MM.1S (cell line): ENCODE results near the gene NINL.

Experiments
- DNase-seq: peaks from one replicate; pipeline ENCODE4 v3.0.0-alpha.2; 2015
- H2AFZ ChIP-seq: fragments of 300-600 bp; sonication (generic); 2 replicates; pipeline ENCODE4 v1.6.0; 2016; ENCODE audit warnings: antibody characterized with exemption, low read length
- H3F3A ChIP-seq: fragments of 300-600 bp; sonication (generic); 2 replicates; pipeline ENCODE4 v1.6.1; 2016; ENCODE audit warnings: mild to moderate bottlenecking, antibody characterized with exemption, low read length, moderate library complexity, mixed read lengths; ENCODE audit not compliant: insufficient read depth
- H3K27ac ChIP-seq: fragments of 300-600 bp; sonication (generic); 2 replicates; pipeline ENCODE4 v1.5.1; 2016; ENCODE audit warnings: mild to moderate bottlenecking, low read length
- H3K27me3 ChIP-seq: fragments of 300-600 bp; sonication (generic); replicated peaks from 2 replicates; pipeline ENCODE4 v1.6.0; 2016; ENCODE audit warnings: low read length; ENCODE audit not compliant: insufficient read depth
- H3K36me3 ChIP-seq: fragments of 300-600 bp; sonication (generic); replicated peaks from 2 replicates; pipeline ENCODE4 v1.6.1; 2016; ENCODE audit warnings: mild to moderate bottlenecking, low read length, mixed read lengths; ENCODE audit not compliant: insufficient read depth
- H3K4me1 ChIP-seq: fragments of 300-600 bp; sonication (generic); 2 replicates; pipeline ENCODE4 v1.6.1; 2016; ENCODE audit warnings: low read length, mixed read lengths
- H3K4me2 ChIP-seq: fragments of 300-600 bp; sonication (generic); 2 replicates; pipeline ENCODE4 v1.6.0; 2016; ENCODE audit warnings: low read depth, low read length
- H3K4me3 ChIP-seq: fragments of 300-600 bp; sonication (generic); 2 replicates; pipeline ENCODE4 v1.5.1; 2016; ENCODE audit warnings: low read length, mixed read lengths
- H3K79me2 ChIP-seq: fragments of 300-600 bp; sonication (generic); 2 replicates; pipeline ENCODE4 v1.6.1; 2016; ENCODE audit warnings: mixed run types, low read length, mixed read lengths
- H3K9ac ChIP-seq: fragments of 300-600 bp; sonication (generic); 2 replicates; pipeline ENCODE4 v1.6.1; 2016; ENCODE audit warnings: low read length, mixed read lengths
- H3K9me2 ChIP-seq: fragments of 300-600 bp; sonication (generic); replicated peaks from 2 replicates; pipeline ENCODE4 v1.6.1; 2016; ENCODE audit warnings: mild to moderate bottlenecking, low read length, mixed read lengths; ENCODE audit not compliant: insufficient read depth
- H3K9me3 ChIP-seq: fragments of 300-600 bp; sonication (generic); replicated peaks from 2 replicates; pipeline ENCODE4 v1.6.1; 2016; ENCODE audit warnings: mild to moderate bottlenecking, low read length, mixed read lengths; ENCODE audit not compliant: insufficient read depth
- H4K20me1 ChIP-seq: fragments of 300-600 bp; sonication (generic); 2 replicates; pipeline ENCODE4 v1.6.1; 2016; ENCODE audit warnings: mild to moderate bottlenecking, low read length, moderate library complexity, mixed read lengths; ENCODE audit not compliant: insufficient read depth
- EZH2 ChIP-seq: fragments of 300-600 bp; sonication (generic); optimal IDR thresholded peaks from 2 replicates; pipeline ENCODE3; 2017; ENCODE audit warnings: low read depth, mild to moderate bottlenecking, antibody characterized with exemption, low read length, mixed read lengths
- EZH2phosphoT487 ChIP-seq: fragments of 300-600 bp; sonication (generic); IDR thresholded peaks from 2 replicates; pipeline ENCODE4 v1.6.1; 2018; ENCODE audit warnings: antibody characterized with exemption, low read length
- TF ChIP-seq, protein P1 (sequence below): fragments of 300-600 bp; sonication (generic); IDR thresholded peaks from 2 replicates; pipeline ENCODE4 v1.5.1; 2016; ENCODE audit warnings: antibody characterized with exemption, low read length, mixed read lengths

The NINL gene

GRCh38 chr20:25500880-25501351, 84.4 kb downstream of the NINL start:
- H2AFZ ChIP-seq = no peak overlapping the region
- no peaks in the 10 kb centered on the region for H3F3A ChIP-seq
- H3K4me1 ChIP-seq = no peaks in the 10 kb centered on the region
- H3K9me3 ChIP-seq = no peaks in the 10 kb centered on the region
- H3K9ac ChIP-seq = no peak overlapping the region
- H3K4me3 ChIP-seq = no peak overlapping the region
- TF ChIP-seq EZH2 (no peak), EZH2phosphoT487 (no peak)
- TF ChIP-seq, protein P1, sequence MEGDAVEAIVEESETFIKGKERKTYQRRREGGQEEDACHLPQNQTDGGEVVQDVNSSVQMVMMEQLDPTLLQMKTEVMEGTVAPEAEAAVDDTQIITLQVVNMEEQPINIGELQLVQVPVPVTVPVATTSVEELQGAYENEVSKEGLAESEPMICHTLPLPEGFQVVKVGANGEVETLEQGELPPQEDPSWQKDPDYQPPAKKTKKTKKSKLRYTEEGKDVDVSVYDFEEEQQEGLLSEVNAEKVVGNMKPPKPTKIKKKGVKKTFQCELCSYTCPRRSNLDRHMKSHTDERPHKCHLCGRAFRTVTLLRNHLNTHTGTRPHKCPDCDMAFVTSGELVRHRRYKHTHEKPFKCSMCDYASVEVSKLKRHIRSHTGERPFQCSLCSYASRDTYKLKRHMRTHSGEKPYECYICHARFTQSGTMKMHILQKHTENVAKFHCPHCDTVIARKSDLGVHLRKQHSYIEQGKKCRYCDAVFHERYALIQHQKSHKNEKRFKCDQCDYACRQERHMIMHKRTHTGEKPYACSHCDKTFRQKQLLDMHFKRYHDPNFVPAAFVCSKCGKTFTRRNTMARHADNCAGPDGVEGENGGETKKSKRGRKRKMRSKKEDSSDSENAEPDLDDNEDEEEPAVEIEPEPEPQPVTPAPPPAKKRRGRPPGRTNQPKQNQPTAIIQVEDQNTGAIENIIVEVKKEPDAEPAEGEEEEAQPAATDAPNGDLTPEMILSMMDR = no peak
- no peaks in the 10 kb centered on the region for H3K36me3 ChIP-seq
- no peak for DNase-seq
- H3K4me2 ChIP-seq = no peak overlapping the region
- no peak overlapping the region for H3K27ac ChIP-seq
- H3K79me2 ChIP-seq = no peaks in the 10 kb centered on the region
- H4K20me1 ChIP-seq = no peaks in the 10 kb centered on the region
- H3K27me3 ChIP-seq = no peaks in the 10 kb centered on the region
- no peaks in the 10 kb centered on the region for H3K9me2 ChIP-seq

DNA sequence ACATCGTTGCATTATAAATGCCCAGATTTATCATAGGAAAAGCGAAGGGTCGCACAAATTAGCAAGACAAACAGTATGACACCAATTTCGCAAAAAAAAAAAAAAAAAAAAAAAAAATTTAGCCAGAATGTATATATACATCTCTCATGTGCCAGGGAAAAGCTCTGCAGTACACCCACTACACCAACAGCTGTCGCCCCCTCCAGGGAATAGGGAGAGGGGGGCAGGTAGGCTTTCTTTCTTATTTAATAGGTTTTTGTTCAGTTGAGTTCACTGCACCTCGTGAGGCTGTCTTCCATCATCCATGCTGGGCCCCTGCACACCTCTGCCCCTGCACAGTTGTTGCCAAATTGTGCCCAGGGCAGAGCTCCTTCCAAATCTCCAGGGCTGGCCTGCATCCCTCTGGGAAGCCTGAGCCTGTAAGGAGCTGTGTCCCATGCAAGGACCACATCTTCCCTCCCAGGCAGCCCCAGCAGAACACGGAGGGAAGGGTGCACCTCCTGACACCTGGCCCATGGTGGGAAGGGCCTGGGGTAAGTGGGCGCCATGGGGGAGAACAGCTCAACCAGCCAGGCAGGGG, 85.4 kb downstream of the NINL start:
- Histone ChIP-seq H3K4me1 (no peaks in the 10 kb centered on the region), H3K9me3 (no peaks in the 10 kb centered on the region), H3K9ac (no peak overlapping the region), H3K27ac (no peak overlapping the region), H3K4me2 (no peak overlapping the region), H3K79me2 (no peaks in the 10 kb centered on the region), H3F3A (no peaks in the 10 kb centered on the region), H3K27me3 (no peaks in the 10 kb centered on the region), H2AFZ (no peak overlapping the region), H4K20me1 (no peaks in the 10 kb centered on the region), H3K36me3 (no peaks in the 10 kb centered on the region), H3K4me3 (no peak overlapping the region), H3K9me2 (no peaks in the 10 kb centered on the region)
- TF ChIP-seq EZH2phosphoT487 (no peak), EZH2 (no peak)
- TF ChIP-seq, protein P1 = no peak
- DNase-seq = no peak

DNA sequence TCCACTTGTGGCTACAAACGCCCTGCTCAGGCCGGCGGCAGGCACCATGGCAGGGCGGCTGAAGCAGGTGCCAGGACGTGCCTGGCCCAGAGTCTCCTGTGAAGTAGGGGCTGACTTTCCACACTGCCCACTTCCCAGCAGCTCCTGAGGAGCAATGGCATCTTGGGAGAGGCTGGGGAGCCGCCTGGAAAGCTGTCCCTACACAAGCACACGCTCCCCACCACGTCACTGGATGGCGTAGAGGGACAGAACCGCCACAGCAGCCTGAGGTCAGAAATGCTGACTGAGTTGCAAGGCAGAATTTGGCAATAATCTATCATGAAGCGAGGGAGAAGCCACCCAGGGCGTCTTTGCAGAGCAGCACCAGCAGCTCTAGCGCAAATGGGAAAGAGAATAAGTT, 86.3 kb downstream of the NINL start:
- no peaks in the 10 kb centered on the region for H3K9me2 ChIP-seq
- no peaks in the 10 kb centered on the region for H3K9me3 ChIP-seq
- H3K79me2 ChIP-seq = no peaks in the 10 kb centered on the region
- H3K4me2 ChIP-seq = no peak overlapping the region
- DNase-seq = no peak
- H3F3A ChIP-seq = no peaks in the 10 kb centered on the region
- H3K27me3 ChIP-seq = no peaks in the 10 kb centered on the region
- H3K4me1 ChIP-seq = no peaks in the 10 kb centered on the region
- H3K36me3 ChIP-seq = no peaks in the 10 kb centered on the region
- H2AFZ ChIP-seq = no peak overlapping the region
- no peak for TF ChIP-seq EZH2phosphoT487
- TF ChIP-seq, protein P1 = no peak
- TF ChIP-seq EZH2 = no peak
- H3K27ac ChIP-seq = no peak overlapping the region
- no peak overlapping the region for H3K4me3 ChIP-seq
- H3K9ac ChIP-seq = no peak overlapping the region
- no peaks in the 10 kb centered on the region for H4K20me1 ChIP-seq
